ENCODE measurements around the gene PDGFB. TPM values are rescaled to one million over a fixed set of nuclear protein-coding genes. Genes with fewer than 3 reads are reported as not detected.

Gene PDGFB
- total RNA-seq, 8 experiments from 2014 or later, result 0.24 to 6.7 (median 0.43) TPM; not detected in 1

DNA sequence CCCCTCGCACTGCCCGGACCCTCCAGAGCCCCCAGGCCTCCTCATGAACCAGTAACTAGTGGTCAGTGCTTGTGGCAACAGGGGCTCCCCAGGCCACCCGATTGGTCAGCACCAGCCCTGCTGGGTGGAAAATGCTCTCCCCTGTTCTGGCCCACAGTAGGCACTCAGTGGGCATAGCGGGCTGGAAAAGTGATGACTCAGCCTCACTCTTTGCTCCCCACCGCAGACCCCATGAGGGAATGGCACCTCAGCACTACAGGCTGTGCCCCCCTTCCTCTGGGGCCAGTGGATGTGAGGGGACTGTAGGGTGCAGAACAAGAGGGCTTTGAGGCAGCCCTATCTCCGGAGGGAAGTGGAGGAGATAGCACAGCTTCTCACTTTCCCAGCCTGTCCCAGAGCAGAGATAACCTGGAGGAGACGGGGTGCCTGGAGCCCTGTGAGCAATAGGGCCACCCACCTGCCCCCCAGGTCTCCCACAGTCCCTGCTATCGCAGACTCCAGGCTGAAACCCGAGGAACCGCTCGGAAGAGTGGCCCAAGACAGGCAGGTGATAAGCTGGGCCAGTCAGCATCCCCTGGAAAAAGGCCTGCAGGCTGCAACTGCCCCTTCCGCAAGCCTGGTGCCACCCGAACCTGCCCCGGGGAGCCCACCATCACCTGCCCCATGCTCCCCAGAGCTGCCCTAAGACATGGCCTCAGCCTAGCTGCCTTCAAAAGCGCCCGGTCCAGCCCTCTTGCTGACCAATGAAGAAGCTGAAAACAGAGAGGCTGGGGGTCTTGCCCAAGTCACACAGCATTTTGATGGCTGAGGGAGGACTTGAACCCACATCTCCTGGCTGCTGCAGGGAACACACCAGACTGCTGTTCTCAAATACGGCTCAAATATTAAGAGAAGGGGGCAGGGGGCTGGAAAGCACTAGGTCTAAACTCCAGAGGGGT, 29.4 kb upstream of the PDGFB start:
- in situ Hi-C loops (cut with MboI; ENCODE audit: low pct_unique_long_range_greater_than_20kb in 2 of 9, low sequenced_read_pairs in 9 of 9, unreplicated experiment in 9 of 9), result no loop called here
- 73 to 100% (median 81%) methylated on average over 2 to 5 of the region's 17 CpGs; no CpG with 5 or more reads in 6 of the 10 experiments for WGBS, 10 experiments
- no peak for ATAC-seq (replicated peaks in 6 of 8)

DNA sequence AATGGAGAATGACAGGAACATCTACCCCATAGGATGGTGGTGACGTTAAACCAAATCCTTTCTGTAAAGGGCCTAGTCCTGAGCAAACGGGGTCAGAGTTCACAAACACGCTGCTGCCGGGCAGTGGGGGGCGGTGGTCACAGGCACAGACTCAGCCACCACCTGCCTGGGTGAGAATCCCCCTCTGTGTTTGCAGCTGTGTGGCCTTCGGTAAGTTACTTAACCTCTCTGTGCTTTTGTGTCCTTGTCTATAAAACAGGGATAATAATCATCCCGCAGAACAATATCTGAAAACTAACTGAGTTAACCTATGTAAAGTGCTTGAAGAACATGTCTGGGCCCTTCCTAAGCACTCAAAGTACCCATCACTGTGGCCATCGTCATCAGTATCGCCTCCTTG, 26.0 kb upstream of the PDGFB start:
- 87 to 100% (median 97%) methylated on average over 1 to 6 of the region's 9 CpGs; no CpG with 5 or more reads in 4 of the 10 experiments for WGBS, 10 experiments
- H3K27ac ChIP-seq, result no peak overlapping the region
- no peaks in the 10 kb centered on the region for H3K4me1 ChIP-seq (replicated peaks in 1 of 2)
- H3K4me3 ChIP-seq, result no peak overlapping the region
- in situ Hi-C loops (cut with MboI; ENCODE audit: low pct_unique_long_range_greater_than_20kb in 2 of 9, low sequenced_read_pairs in 9 of 9, unreplicated experiment in 9 of 9), result no loop called here
- no peak for ATAC-seq (replicated peaks in 6 of 8)

More for the DNA sequence above, 29.4 kb upstream of the PDGFB start:
- H3K27ac ChIP-seq, result no peak overlapping the region
- no peak overlapping the region for H3K4me3 ChIP-seq
- H3K4me1 ChIP-seq (replicated peaks in 1 of 2), result peaks cover 0 to 8% of the 10 kb centered on the region in 2 donors

DNA sequence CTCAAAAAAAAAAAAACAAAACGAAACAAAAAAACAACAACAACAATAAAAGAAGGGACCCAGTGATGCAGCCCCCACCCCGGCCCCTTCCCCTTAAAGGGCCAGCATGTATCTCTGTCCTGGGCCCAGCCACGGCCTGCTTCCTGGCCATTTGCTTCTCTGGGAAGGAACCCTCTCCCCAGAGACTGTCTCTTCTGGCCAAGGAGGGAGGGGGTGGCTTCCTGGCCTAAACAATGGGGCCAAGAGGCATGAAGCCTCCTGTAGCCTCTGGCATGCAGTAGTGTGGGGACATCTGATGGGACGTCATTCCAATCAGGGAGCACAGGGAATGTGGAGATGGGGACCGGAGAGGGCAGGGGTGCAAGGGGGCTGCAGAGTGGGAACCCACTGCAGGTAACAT, 25.5 kb upstream of the PDGFB start:
- Histone ChIP-seq H3K27ac (no peak overlapping the region), H3K4me3 (no peak overlapping the region), H3K4me1 (replicated peaks in 1 of 2) (no peaks in the 10 kb centered on the region)
- ATAC-seq (replicated peaks in 6 of 8), result no peak
- WGBS, 10 experiments, result 33 to 80% (median 61%) methylated on average over 1 to 2 of the region's 5 CpGs; no CpG with 5 or more reads in 4 of the 10 experiments
- in situ Hi-C loops (cut with MboI; ENCODE audit: low pct_unique_long_range_greater_than_20kb in 2 of 9, low sequenced_read_pairs in 9 of 9, unreplicated experiment in 9 of 9), result no loop called here

DNA sequence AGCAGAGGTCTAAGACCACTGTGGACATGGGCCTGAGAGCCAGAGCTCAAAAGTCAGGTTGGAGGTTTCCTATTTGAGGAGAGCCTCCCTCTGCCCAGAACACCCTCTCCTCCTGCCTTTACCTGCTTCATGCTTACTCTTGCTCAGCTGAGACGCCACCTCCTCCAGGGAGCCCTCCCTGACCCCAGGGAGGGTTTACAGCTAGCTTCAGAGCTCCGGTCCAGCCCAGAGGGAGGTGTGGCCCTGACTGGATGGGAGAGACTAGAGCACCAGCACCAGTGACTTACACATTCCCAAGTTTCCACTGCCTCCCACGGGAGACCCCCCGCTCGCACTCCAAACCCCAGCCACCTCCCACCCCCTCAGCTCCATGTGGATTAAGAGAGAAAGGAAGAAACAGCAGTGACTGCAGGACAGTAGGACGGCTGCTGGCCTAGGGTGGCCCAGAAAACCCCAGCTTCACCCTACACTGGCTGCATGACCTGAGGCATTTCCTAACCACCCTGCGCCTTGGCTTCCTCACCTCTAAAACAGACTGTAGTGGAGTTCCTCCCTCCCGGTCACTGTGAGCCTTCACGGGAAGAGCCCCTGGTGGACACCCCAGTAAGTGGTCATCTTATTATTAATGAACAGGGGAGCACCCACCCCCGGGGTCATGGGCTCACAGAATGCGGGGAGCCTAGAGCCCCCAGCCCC, 24.5 kb upstream of the PDGFB start:
- no peak overlapping the region for H3K4me3 ChIP-seq
- in situ Hi-C loops (cut with MboI; ENCODE audit: low pct_unique_long_range_greater_than_20kb in 2 of 9, low sequenced_read_pairs in 9 of 9, unreplicated experiment in 9 of 9), result no loop called here
- ATAC-seq (replicated peaks in 6 of 8), result peak in 1 of 8 experiments; percentile 9
- 71 to 90% methylated on average over 2 to 4 of the region's 11 CpGs; no CpG with 5 or more reads in 8 of the 10 experiments for WGBS, 10 experiments
- H3K4me1 ChIP-seq (replicated peaks in 1 of 2), result no peaks in the 10 kb centered on the region
- no peak overlapping the region for H3K27ac ChIP-seq

DNA sequence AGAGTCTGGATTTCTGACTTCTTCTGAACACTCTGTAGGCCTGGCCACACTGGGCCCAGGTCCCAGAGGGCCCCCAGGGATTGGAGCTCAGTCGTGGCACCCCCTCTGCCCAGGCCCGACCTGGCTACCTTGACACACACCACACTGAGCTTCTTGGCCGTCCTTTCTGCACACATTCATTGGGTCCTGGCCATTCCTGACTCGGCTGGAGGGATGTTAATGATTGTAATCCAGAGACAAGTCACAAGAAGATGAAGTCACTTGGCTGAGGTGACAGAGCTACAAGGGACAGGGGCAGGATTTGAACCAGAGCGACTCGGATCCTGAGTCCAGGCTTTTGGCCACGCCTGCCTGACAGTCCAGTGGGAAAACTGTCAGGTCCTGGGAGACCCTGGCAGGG, 23.9 kb upstream of the PDGFB start:
- Histone ChIP-seq H3K27ac (no peak overlapping the region), H3K4me3 (no peak overlapping the region), H3K4me1 (replicated peaks in 1 of 2) (no peaks in the 10 kb centered on the region)
- in situ Hi-C loops (cut with MboI; ENCODE audit: low pct_unique_long_range_greater_than_20kb in 2 of 9, low sequenced_read_pairs in 9 of 9, unreplicated experiment in 9 of 9), result no loop called here
- WGBS, 10 experiments, result 48 to 73% (median 70%) methylated on average over 2 to 6 of the region's 7 CpGs; no CpG with 5 or more reads in 5 of the 10 experiments
- ATAC-seq (replicated peaks in 6 of 8), result peak in 5 of 8 experiments; percentile 58 to 91 (median 78)

DNA sequence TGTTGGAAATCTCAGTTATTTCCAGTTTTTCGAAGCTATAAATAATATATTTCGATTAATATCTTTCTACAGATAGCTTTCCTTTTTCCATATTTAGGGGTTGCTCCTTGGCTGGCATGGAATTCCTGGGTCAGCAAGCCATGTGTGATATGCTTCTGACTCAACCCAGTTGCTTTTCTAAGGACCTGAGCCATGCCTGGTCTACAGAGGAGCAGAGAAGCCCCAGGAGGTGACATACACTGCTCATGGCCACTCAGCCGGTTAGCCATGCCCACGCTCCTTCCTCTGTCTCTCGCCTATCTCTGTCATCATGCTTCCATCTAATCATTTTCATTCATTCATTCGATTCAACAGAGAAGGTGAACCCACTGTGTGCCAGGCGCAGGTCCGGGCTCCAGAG, 23.2 kb upstream of the PDGFB start:
- WGBS, 10 experiments, result 73 to 100% (median 88%) methylated on average over 1 to 6 of the region's 8 CpGs
- no peak overlapping the region for H3K4me3 ChIP-seq
- H3K4me1 ChIP-seq (replicated peaks in 1 of 2), result no peaks in the 10 kb centered on the region
- no peak for ATAC-seq (replicated peaks in 6 of 8)
- in situ Hi-C loops (cut with MboI; ENCODE audit: low pct_unique_long_range_greater_than_20kb in 2 of 9, low sequenced_read_pairs in 9 of 9, unreplicated experiment in 9 of 9), result no loop called here
- no peak overlapping the region for H3K27ac ChIP-seq

DNA sequence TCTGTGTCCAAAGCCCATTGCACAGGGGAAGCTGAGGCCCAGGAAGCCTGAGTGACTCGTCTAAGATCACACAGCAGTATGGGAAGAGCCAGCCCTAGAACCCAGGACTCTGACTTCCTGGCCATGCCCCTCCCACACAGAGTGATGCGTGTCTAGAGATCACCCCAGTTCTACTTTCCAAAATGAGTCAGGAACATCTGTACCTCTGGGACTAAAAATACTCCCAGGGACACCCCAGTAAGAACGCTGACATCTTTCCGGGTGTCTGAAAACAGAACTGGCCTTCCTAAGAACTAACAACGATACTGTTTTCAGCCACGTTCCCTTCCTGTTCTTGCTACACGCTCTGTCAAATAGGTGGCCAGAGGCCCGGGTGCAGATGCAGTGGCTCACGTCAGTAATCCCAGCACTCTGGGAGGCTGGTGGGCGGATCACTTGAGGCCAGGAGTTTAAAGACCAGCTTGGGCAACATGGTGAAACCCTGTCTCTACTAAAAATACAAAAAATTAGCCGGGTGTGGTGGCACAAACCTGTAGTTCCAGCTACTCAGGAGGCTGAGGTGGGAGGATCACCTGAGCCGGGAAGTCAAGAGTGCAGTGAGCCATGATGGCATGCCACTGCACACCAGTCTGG, 21.7 kb upstream of the PDGFB start:
- no peak for ATAC-seq (replicated peaks in 6 of 8)
- H3K4me1 ChIP-seq (replicated peaks in 1 of 2), result no peaks in the 10 kb centered on the region
- in situ Hi-C loops (cut with MboI; ENCODE audit: low pct_unique_long_range_greater_than_20kb in 2 of 9, low sequenced_read_pairs in 9 of 9, unreplicated experiment in 9 of 9), result no loop called here
- 20 to 100% (median 71%) methylated on average over 1 to 7 of the region's 12 CpGs; no CpG with 5 or more reads in 2 of the 10 experiments for WGBS, 10 experiments
- no peak overlapping the region for H3K27ac ChIP-seq
- no peak overlapping the region for H3K4me3 ChIP-seq

DNA sequence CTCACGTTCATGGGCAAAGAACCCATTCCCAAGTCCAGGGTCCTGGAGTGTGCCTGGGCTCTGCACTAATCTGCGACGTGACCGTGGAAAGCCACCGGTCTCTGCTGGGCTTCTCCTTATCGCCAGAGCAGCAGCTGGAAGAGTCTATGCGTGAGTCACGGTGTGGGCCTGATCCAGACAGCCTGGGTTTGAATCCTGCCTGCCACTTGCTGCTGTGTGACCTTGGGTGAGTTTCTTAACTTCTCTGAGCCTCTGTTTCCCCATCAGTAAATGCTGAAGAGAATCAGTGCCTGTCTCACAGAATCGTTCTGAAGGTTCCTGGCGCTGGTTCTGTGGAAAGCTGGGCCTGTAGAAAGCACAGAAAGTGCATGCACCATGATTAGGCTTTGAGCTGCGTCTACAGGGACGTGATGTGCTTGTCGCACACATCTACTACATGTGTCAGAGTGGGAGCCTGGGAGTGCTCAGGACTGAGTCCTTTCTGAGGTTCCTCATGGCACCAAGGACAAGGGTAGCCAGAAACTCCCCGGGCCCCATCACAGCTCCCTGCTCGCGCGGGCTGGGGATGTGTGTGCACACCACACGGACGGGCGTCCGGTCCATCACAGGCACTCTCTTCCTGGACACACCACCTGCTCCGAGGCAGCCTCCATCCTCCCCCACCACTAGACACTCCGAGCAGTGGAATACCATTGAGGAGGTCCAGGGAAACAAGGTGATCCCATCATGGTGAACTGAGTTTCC, 20.5 kb upstream of the PDGFB start:
- no peak overlapping the region for H3K4me3 ChIP-seq
- H3K4me1 ChIP-seq (replicated peaks in 1 of 2), result no peaks in the 10 kb centered on the region
- in situ Hi-C loops (cut with MboI; ENCODE audit: low pct_unique_long_range_greater_than_20kb in 2 of 9, low sequenced_read_pairs in 9 of 9, unreplicated experiment in 9 of 9), result no loop called here
- WGBS, 10 experiments, result 40 to 93% (median 80%) methylated on average over 1 to 16 of the region's 23 CpGs; no CpG with 5 or more reads in 3 of the 10 experiments
- ATAC-seq (replicated peaks in 6 of 8), result no peak
- no peak overlapping the region for H3K27ac ChIP-seq

DNA sequence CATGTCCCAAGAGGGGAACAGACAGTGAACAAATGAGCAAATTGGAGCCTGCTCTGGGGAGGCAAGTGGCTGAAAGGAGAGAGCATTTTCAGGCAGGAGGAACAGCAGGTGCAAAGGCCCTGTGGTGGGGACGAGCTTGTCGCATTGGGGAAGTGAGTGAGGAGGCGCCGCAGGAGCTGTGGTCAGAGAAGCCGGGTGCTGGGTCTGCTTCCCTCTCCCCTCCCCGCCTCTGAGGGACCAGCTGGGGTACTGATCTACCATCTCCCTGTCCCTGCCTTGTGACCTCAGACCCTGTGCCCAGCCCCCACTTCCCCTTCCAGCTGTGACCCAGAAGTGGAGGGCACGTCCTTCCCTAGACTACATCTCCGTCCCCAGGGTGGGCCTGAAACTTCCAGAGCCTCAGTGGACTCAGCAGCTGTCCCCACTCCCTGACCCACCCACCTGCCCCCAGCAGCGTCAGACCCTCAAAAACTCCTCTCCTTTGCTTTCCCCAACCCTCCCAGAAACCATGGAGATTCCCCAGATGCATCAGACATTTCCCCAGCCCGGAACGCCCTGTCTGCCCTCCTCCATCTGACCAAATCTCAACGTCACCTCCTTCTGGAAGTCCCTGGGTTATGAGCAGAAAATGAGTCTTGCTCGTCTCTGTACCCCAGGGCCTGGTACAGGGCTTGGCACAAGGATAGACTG, 19.7 kb upstream of the PDGFB start:
- no peak for ATAC-seq (replicated peaks in 6 of 8)
- in situ Hi-C loops (cut with MboI; ENCODE audit: low pct_unique_long_range_greater_than_20kb in 2 of 9, low sequenced_read_pairs in 9 of 9, unreplicated experiment in 9 of 9), result no loop called here
- Histone ChIP-seq H3K4me1 (replicated peaks in 1 of 2) (no peaks in the 10 kb centered on the region), H3K27ac (no peak overlapping the region), H3K4me3 (no peak overlapping the region)
- 20 to 100% (median 67%) methylated on average over 1 to 4 of the region's 13 CpGs; no CpG with 5 or more reads in 6 of the 10 experiments for WGBS, 10 experiments

DNA sequence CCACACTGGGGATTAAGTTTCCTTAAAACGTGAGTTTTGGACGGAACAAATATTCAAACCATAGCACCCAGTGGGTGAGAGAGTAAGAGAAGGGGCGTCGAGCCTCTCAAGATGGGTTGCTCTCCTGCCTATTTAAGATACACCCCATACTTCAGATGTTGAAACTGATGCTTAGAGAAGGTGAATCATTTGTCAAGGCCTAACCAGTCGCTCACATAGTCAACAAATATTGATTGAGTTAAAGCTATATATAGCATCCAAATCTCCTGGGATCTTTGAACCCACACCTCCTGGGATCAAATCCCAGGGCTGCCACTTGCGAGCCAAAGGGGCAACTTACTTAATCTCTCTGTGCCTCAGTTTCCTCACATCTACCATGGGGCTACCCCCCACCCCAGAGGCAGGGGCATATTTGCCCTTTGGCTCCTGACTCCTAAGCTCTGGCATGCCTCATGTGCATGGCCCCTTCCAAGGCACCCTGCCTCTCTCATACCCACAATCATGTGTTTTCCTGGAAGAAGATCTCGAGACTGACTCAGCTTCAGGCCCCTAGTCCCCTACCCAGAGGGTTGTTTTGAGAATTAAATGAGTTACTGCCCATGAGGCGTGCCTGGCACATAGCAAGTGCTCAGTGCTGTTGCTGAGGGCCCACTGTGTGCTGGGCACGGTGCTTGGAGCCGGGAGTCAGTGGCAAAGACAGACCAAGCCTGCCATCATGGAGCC, 19.0 kb upstream of the PDGFB start:
- in situ Hi-C loops (cut with MboI; ENCODE audit: low pct_unique_long_range_greater_than_20kb in 2 of 9, low sequenced_read_pairs in 9 of 9, unreplicated experiment in 9 of 9), result no loop called here
- no peaks in the 10 kb centered on the region for H3K4me1 ChIP-seq (replicated peaks in 1 of 2)
- H3K4me3 ChIP-seq, result no peak overlapping the region
- no peak overlapping the region for H3K27ac ChIP-seq
- ATAC-seq (replicated peaks in 6 of 8), result no peak
- WGBS, 10 experiments, result 40 to 90% (median 88%) methylated on average over 1 to 4 of the region's 10 CpGs; no CpG with 5 or more reads in 5 of the 10 experiments

DNA sequence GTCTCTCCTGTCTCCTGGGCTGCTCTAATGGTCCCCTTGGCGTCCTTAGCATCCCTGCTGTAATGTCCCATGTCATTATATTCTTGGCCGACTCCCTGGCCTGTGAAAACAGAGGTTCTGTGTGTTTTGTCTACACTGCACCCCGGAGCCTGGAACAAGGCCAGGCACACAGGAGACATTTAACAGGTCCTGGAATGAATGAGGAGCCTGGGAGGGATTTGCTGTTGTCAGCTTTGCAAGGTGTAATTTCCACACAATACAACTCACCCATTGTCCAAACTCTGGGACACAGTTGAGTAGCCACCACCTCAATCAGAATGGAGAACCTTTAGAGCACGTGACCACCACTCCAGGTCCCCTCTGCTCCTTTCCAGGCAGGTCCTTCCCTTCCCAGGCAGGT, 14.9 kb upstream of the PDGFB start:
- in situ Hi-C loops (cut with MboI; ENCODE audit: low pct_unique_long_range_greater_than_20kb in 2 of 9, low sequenced_read_pairs in 9 of 9, unreplicated experiment in 9 of 9), result no loop called here
- H3K4me3 ChIP-seq, result no peak overlapping the region
- WGBS, 10 experiments, result 48 to 90% (median 65%) methylated on average over 1 to 4 of the region's 4 CpGs; no CpG with 5 or more reads in 3 of the 10 experiments
- H3K4me1 ChIP-seq (replicated peaks in 1 of 2), result peaks cover 9 to 14% of the 10 kb centered on the region in 2 donors
- ATAC-seq (replicated peaks in 6 of 8), result peak in 1 of 8 experiments; percentile 60
- no peak overlapping the region for H3K27ac ChIP-seq

Data from motor neuron (in vitro differentiated cells).